ENCODE measurements around the gene C3orf49. TPM values are rescaled to one million over a fixed set of nuclear protein-coding genes. Genes with fewer than 3 reads are reported as not detected.
A peak's percentile ranks its signal among the peaks of the same experiment; 100 is the strongest.

Gene C3orf49
- total and polyA plus RNA-seq, 9 of the 15 experiments (the other 6 are each of a cell fraction or from before 2014, with no cell fraction given) = not detected

GRCh38 chr3:63880653-63881052 is 61.6 kb downstream of the C3orf49 start:
- no TSS peak for BruUV-seq (replicated peaks)
- H3K79me2 ChIP-seq (ENCODE audit: control insufficient read depth, insufficient read depth, low read length) = peaks cover 30% of the 10 kb centered on the region

More at GRCh38 chr3:63880653-63881052, 61.6 kb downstream of the C3orf49 start:
- WGBS (ENCODE audit: insufficient coverage, low coverage, missing lambda C conversion rate) = 65% methylated on average over 5 of the region's 5 CpGs
- TF ChIP-seq TCF15 (CRISPR knock-in tag; IDR thresholded peaks at IDR 0.05) = no peak
- TF ChIP-seq ZBTB11 (CRISPR knock-in tag; IDR thresholded peaks at IDR 0.05) = peak in 1 of 3 experiments; percentile 50; a peak in 1 of 6 replicates
- CTCF ChIA-PET (ENCODE audit: low intra/inter-chr PET ratio) = no interaction called here
- peaks cover 12% of the 10 kb centered on the region; the same call in 1 of the 2 replicates for H4K20me1 ChIP-seq (replicated peaks; ENCODE audit: control insufficient read depth, insufficient read depth, low read length)
- H3K9me1 ChIP-seq (ENCODE audit: control insufficient read depth, insufficient read depth, low read length) = no peaks in the 10 kb centered on the region
- in situ Hi-C loops (cut with MboI) (no loop called here), intact Hi-C loops (cut with micrococcal nuclease) (no loop called here)
- no peaks in the 10 kb centered on the region for H3K9me3 ChIP-seq (replicated peaks; ENCODE audit: control insufficient read depth, insufficient read depth, low read depth, low read length)
- H3K9ac ChIP-seq (ENCODE audit: insufficient read depth in 1 of 2, low read depth in 2 of 2, low read length in 2 of 2) = no peak overlapping the region
- H2AFZ ChIP-seq (ENCODE audit: low read depth, low read length) = no peak overlapping the region
- no peak for DNase-seq (ENCODE audit: extremely low read depth in 1 of 4, low spot score in 3 of 4)
- POLR2A ChIA-PET = no interaction called here
- no peak overlapping the region for H3K4me2 ChIP-seq (ENCODE audit: insufficient read depth, low read length)
- no peaks in the 10 kb centered on the region for H3K27me3 ChIP-seq (ENCODE audit: control insufficient read depth in 2 of 2, insufficient read depth in 2 of 2, low read length in 2 of 2)
- no peaks in the 10 kb centered on the region for H3K36me3 ChIP-seq (ENCODE audit: control insufficient read depth, insufficient read depth, low read length)
- H3K4me3 ChIP-seq = no peak overlapping the region
- no peak for FAIRE-seq
- no peak overlapping the region for H3K27ac ChIP-seq (ENCODE audit: extremely low read depth, low read depth, low read length)
- no peaks in the 10 kb centered on the region for H3K4me1 ChIP-seq (replicated peaks in 1 of 2; ENCODE audit: control insufficient read depth in 2 of 2, insufficient read depth in 2 of 2, low read length in 2 of 2)
- no peak for ATAC-seq

Measured in K562 (cell line).